Endodermal cell (in vitro differentiated cells): ENCODE results near the gene MEX3D. TPM values are rescaled to one million over a fixed set of nuclear protein-coding genes. Genes with fewer than 3 reads are reported as not detected.

Source experiments
- DNase-seq: peaks from one replicate; pipeline ENCODE4 v3.0.0-alpha.2; 2017
- H3K27ac ChIP-seq: 2 replicates; pipeline ENCODE4 v1.5.1; 2013; ENCODE audit warnings: mild to moderate bottlenecking, low read depth, low read length, moderate library complexity
- H3K27me3 ChIP-seq: 2 replicates; pipeline ENCODE4 v1.6.1; 2013; ENCODE audit warnings: mild to moderate bottlenecking, low read length, moderate library complexity; ENCODE audit not compliant: insufficient read depth, control insufficient read depth, poor library complexity, severe bottlenecking
- H3K36me3 ChIP-seq: 2 replicates; pipeline ENCODE4 v1.7.0; 2013; ENCODE audit warnings: mild to moderate bottlenecking, low read length, moderate library complexity; ENCODE audit not compliant: control insufficient read depth, insufficient read depth
- H3K4me1 ChIP-seq: one replicate; pipeline ENCODE4 v1.7.0; 2013; ENCODE audit warnings: low read length; ENCODE audit not compliant: control insufficient read depth, insufficient read depth
- H3K4me3 ChIP-seq: 2 replicates; pipeline ENCODE4 v1.5.1; 2013; ENCODE audit warnings: mild to moderate bottlenecking, low read length, moderate library complexity
- H3K9ac ChIP-seq: 2 replicates; pipeline ENCODE4 v1.6.1; 2013; ENCODE audit warnings: mild to moderate bottlenecking, low read length, moderate library complexity; ENCODE audit not compliant: poor library complexity, severe bottlenecking; ENCODE audit errors: extremely low read depth
- H3K9me3 ChIP-seq: 2 replicates; pipeline ENCODE4 v1.6.1; 2013; ENCODE audit warnings: mild to moderate bottlenecking, low read length, moderate library complexity; ENCODE audit not compliant: control insufficient read depth
- H3K27ac Mint-ChIP-seq: 2 replicates; pipeline ENCODE4 v1.8.0; 2020; ENCODE audit warnings: mixed read lengths
- H3K27me3 Mint-ChIP-seq: 2 replicates; pipeline ENCODE4 v1.8.0; 2021; ENCODE audit warnings: mild to moderate bottlenecking, mixed read lengths; ENCODE audit not compliant: insufficient read depth
- H3K36me3 Mint-ChIP-seq: 2 replicates; pipeline ENCODE4 v1.8.0; 2020; ENCODE audit warnings: low read depth, mixed read lengths
- H3K4me1 Mint-ChIP-seq: 2 replicates; pipeline ENCODE4 v1.8.0; 2020; ENCODE audit warnings: mixed read lengths
- H3K4me3 Mint-ChIP-seq: 2 replicates; pipeline ENCODE4 v1.8.0; 2020; ENCODE audit warnings: mild to moderate bottlenecking, moderate library complexity, mixed read lengths
- H3K9me3 Mint-ChIP-seq: 2 replicates; pipeline ENCODE4 v1.8.0; 2020; ENCODE audit warnings: mild to moderate bottlenecking, mixed read lengths
- WGBS, 2 experiments: methylation state at CpG; one replicate each; pipeline versions ENCODE4 v1.1.5 to v1.1.7; 2013; ENCODE audit warnings: missing lambda C conversion rate in 2 of 2, mixed read lengths in 1 of 2; ENCODE audit not compliant: insufficient coverage in 1 of 2, insufficient read length in 1 of 2; 5-methylcytosine and 5-hydroxymethylcytosine counted together
- total RNA-seq, 2 donors: library from RNA; stranded (reverse); fragmentation: NEBNext Ultra II Directional in 1 of 2; extraction: Animal tissue kit (Norgen Biotek cat#: 25700) in 1 of 2; gene quantifications; 2 replicates in 1 of 2; 3 replicates in 1 of 2; pipeline ENCODE4 v1.2.1, GENCODE V29; 2021
- TF ChIP-seq, protein P1 (sequence below): fragments of 200-600 bp; sonication (generic); conservative IDR thresholded peaks from 2 replicates; pipeline ENCODE4 v1.5.0; 2021; ENCODE audit warnings: antibody characterized with exemption, mild to moderate bottlenecking

The MEX3D gene
- total RNA-seq, 2 donors from 2014 or later: 94.1 to 103 TPM

DNA sequence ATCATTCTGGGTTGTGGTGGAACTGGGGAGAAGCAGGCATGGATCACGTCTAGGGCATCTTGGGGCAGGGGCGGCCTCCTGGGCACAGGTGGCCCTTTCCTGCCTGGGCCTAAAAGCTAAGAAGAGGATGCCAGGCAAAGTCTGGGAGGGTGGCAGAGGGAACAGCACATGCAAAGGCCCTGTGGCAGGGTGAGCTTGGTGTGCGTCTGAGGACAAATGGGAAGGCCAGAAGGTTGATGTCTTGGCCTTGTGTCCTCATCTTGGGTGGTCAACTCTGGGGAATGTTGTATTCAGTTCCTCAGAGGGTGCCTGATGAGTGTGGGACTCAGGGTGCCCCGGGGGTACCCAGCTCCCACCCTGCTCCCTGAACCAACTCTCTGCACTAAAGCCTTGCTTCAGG, 49.7 kb downstream of the MEX3D start:
- no peak overlapping the region for H3K4me3 Mint-ChIP-seq
- TF ChIP-seq, protein P1, sequence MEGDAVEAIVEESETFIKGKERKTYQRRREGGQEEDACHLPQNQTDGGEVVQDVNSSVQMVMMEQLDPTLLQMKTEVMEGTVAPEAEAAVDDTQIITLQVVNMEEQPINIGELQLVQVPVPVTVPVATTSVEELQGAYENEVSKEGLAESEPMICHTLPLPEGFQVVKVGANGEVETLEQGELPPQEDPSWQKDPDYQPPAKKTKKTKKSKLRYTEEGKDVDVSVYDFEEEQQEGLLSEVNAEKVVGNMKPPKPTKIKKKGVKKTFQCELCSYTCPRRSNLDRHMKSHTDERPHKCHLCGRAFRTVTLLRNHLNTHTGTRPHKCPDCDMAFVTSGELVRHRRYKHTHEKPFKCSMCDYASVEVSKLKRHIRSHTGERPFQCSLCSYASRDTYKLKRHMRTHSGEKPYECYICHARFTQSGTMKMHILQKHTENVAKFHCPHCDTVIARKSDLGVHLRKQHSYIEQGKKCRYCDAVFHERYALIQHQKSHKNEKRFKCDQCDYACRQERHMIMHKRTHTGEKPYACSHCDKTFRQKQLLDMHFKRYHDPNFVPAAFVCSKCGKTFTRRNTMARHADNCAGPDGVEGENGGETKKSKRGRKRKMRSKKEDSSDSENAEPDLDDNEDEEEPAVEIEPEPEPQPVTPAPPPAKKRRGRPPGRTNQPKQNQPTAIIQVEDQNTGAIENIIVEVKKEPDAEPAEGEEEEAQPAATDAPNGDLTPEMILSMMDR: no peak
- 83 to 86% methylated on average over 3 to 4 of the region's 4 CpGs for WGBS, 2 experiments
- peaks cover 70% of the 10 kb centered on the region for H3K27me3 Mint-ChIP-seq
- no peak for DNase-seq
- H3K27me3 ChIP-seq: peaks cover 43% of the 10 kb centered on the region
- H3K4me3 ChIP-seq: no peak overlapping the region
- no peak overlapping the region for H3K9ac ChIP-seq
- H3K9me3 ChIP-seq: no peaks in the 10 kb centered on the region
- H3K4me1 ChIP-seq: no peaks in the 10 kb centered on the region
- peaks cover 3% of the 10 kb centered on the region for H3K9me3 Mint-ChIP-seq
- H3K36me3 Mint-ChIP-seq: no peaks in the 10 kb centered on the region
- H3K4me1 Mint-ChIP-seq: no peaks in the 10 kb centered on the region
- no peaks in the 10 kb centered on the region for H3K36me3 ChIP-seq
- no peak overlapping the region for H3K27ac ChIP-seq
- no peak overlapping the region for H3K27ac Mint-ChIP-seq

DNA sequence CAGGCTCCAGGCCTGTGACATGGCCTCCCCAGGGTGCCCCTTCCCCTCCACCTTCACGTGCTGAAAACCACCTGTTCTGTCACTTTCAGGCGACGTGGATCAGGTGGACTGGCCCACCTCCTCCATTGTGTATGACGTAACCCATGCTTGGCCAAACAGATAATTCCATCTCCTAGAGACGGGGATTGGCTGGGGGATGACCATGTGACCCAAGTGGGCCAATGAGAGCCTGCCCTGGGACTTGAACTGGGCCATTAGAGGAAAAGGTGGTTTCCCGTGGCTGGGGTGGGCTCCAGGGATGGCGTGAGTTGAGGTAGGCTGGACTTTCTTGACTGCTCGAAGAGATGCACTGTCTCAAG, 51.8 kb downstream of the MEX3D start:
- Mint-ChIP-seq H3K9me3 (peaks cover 3% of the 10 kb centered on the region), H3K4me1 (no peaks in the 10 kb centered on the region), H3K27me3 (peaks cover 59% of the 10 kb centered on the region), H3K4me3 (no peak overlapping the region), H3K36me3 (no peaks in the 10 kb centered on the region), H3K27ac (no peak overlapping the region)
- H3K36me3 ChIP-seq: no peaks in the 10 kb centered on the region
- no peak overlapping the region for H3K4me3 ChIP-seq
- H3K9ac ChIP-seq: no peak overlapping the region
- no peaks in the 10 kb centered on the region for H3K4me1 ChIP-seq
- TF ChIP-seq, protein P1: no peak
- no peaks in the 10 kb centered on the region for H3K9me3 ChIP-seq
- no peak overlapping the region for H3K27ac ChIP-seq
- 82 to 84% methylated on average over 7 to 8 of the region's 8 CpGs for WGBS, 2 experiments
- DNase-seq: no peak
- peaks cover 39% of the 10 kb centered on the region for H3K27me3 ChIP-seq

DNA sequence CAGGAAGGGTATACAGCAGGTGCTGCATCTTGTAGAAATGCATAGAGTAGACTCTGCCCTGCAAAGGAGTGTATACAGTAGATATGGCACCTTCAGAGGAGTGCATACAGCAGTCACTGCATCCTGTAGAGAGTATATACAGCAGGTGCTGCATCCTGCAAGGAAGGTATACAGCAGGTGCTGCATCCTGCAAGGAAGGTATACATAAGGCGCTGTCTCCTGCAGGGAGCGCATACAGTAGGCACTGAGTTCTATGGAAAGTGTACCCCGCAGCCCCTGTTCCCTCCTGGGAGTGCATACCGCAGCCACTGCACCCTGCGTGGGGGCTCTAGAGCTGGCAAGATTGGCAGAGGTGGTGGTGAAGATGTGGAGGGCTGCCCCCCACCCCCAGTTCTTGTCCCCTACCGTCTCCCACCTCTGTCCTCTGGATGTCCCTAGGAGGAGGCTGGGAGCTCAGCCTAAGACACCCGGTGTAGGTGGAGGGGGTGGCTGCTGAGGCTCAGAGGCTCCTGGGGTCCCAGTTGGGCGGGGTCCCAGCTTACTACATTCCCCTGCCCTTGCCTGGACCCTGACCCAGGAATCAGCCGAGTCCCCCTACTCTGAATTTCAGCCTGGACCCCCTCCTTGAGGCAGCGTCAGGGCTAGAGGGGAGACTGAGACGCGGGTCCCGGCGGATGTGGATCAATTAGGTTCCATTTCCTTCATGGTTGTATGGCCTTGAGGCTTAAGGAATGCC, 53.0 kb downstream of the MEX3D start:
- no peak overlapping the region for H3K9ac ChIP-seq
- Mint-ChIP-seq H3K4me1 (no peaks in the 10 kb centered on the region), H3K9me3 (peaks cover 3% of the 10 kb centered on the region), H3K27ac (no peak overlapping the region), H3K27me3 (peaks cover 60% of the 10 kb centered on the region), H3K36me3 (no peaks in the 10 kb centered on the region), H3K4me3 (no peak overlapping the region)
- H3K4me3 ChIP-seq: no peak overlapping the region
- H3K27ac ChIP-seq: no peak overlapping the region
- peaks cover 43% of the 10 kb centered on the region for H3K27me3 ChIP-seq
- TF ChIP-seq, protein P1: no peak
- H3K9me3 ChIP-seq: no peaks in the 10 kb centered on the region
- WGBS, 2 experiments: 80 to 83% methylated on average over 7 to 13 of the region's 14 CpGs
- H3K36me3 ChIP-seq: no peaks in the 10 kb centered on the region
- no peak for DNase-seq
- H3K4me1 ChIP-seq: peaks cover 6% of the 10 kb centered on the region
